Calu3 (cell line): ENCODE measurements around the gene CFAP20DC. TPM values are rescaled to one million over a fixed set of nuclear protein-coding genes. Genes with fewer than 3 reads are reported as not detected.

Experiments used
- BruUV-seq: library from RNA; stranded (reverse); fragments of 400-500 nt; replicated peaks from 2 replicates; lab custom pipeline; 2021; lab: Mats Ljungman, UMichigan
- CTCF ChIA-PET: fragments of 300-600 bp; sonication (Branson Sonifier 250); formaldehyde crosslinking; loops from one replicate; lab custom pipeline; 2022; ENCODE audit warnings: antibody characterized with exemption; lab: Charles Lee
- DNase-seq: peaks from one replicate; pipeline ENCODE4 v3.0.0; 2022
- H3K27ac Mint-ChIP-seq: one replicate; pipeline ENCODE4 v1.8.0; 2022; ENCODE audit warnings: mixed read lengths; ENCODE audit not compliant: unreplicated experiment
- H3K27me3 Mint-ChIP-seq: one replicate; pipeline ENCODE4 v1.8.0; 2022; ENCODE audit warnings: mixed read lengths; ENCODE audit not compliant: unreplicated experiment
- H3K36me3 Mint-ChIP-seq: one replicate; pipeline ENCODE4 v1.8.0; 2022; ENCODE audit warnings: mild to moderate bottlenecking, moderate library complexity, mixed read lengths; ENCODE audit not compliant: insufficient read depth, unreplicated experiment
- H3K4me1 Mint-ChIP-seq: one replicate; pipeline ENCODE4 v1.8.0; 2022; ENCODE audit warnings: mild to moderate bottlenecking, low read depth, mixed read lengths; ENCODE audit not compliant: unreplicated experiment
- H3K4me3 Mint-ChIP-seq: one replicate; pipeline ENCODE4 v1.8.0; 2022; ENCODE audit warnings: mild to moderate bottlenecking, low read depth, moderate library complexity, mixed read lengths; ENCODE audit not compliant: unreplicated experiment
- H3K9me3 Mint-ChIP-seq: one replicate; pipeline ENCODE4 v1.8.0; 2022; ENCODE audit warnings: low read depth, mixed read lengths; ENCODE audit not compliant: unreplicated experiment
- CTCF ChIP-seq: fragments of 200-600 bp; IDR thresholded peaks from one replicate; pipeline ENCODE4 v1.8.0; 2022; ENCODE audit warnings: antibody characterized with exemption; ENCODE audit not compliant: unreplicated experiment
- intact Hi-C: fragments of 100-400 bp; cut with micrococcal nuclease; formaldehyde crosslinking; loops from one replicate; pipeline ENCODE4 v1.10.0; 2022; ENCODE audit not compliant: unreplicated experiment
- total RNA-seq: library from RNA; stranded (reverse); gene quantifications from 2 replicates; pipeline ENCODE4 v1.2.3, GENCODE V29; 2022

CFAP20DC gene
- total RNA-seq, 1 experiment from 2014 or later: 5.8 TPM

DNA sequence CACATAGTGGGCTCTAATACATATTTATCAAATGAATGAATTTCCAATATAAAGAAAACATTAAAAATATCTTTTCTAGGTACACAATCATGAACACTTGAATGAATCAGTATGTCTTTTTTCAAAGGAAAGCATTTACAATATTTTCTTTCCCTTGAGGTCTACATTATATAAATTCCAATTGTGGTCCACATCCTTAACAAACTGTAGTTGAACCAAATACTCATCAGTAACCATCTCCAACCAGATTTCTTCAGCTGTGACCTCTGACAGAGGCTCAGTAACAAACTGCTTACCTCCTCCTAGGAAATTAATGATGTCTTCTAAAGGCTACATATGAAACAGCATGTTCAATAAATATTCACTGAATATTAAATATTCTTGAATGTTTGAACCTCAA is 58.8 kb downstream of the CFAP20DC start:
- no peak for TF ChIP-seq CTCF
- Mint-ChIP-seq H3K27ac (no peak overlapping the region), H3K36me3 (no peaks in the 10 kb centered on the region), H3K27me3 (no peaks in the 10 kb centered on the region), H3K9me3 (peaks cover 2% of the 10 kb centered on the region), H3K4me3 (no peak overlapping the region), H3K4me1 (peaks cover 10% of the 10 kb centered on the region)
- no peak for DNase-seq
- intact Hi-C loops: loop anchor here (10.0 kb wide), 5 partner anchors 166 to 864 kb away; no protein-coding TSS in a partner anchor
- no TSS peak for BruUV-seq
- CTCF ChIA-PET: no interaction called here

GRCh38 chr3:58989955-58990354 is 59.9 kb downstream of the CFAP20DC start:
- H3K27me3 Mint-ChIP-seq: no peaks in the 10 kb centered on the region
- H3K4me1 Mint-ChIP-seq: peaks cover 4% of the 10 kb centered on the region
- H3K9me3 Mint-ChIP-seq: peaks cover 4% of the 10 kb centered on the region
- TF ChIP-seq CTCF: no peak
- BruUV-seq: no TSS peak
- intact Hi-C loops: loop anchor here (10.0 kb wide), 5 partner anchors 165 to 865 kb away; no protein-coding TSS in a partner anchor
- DNase-seq: no peak
- H3K4me3 Mint-ChIP-seq: no peak overlapping the region
- CTCF ChIA-PET: no interaction called here
- H3K27ac Mint-ChIP-seq: no peak overlapping the region
- no peaks in the 10 kb centered on the region for H3K36me3 Mint-ChIP-seq

DNA sequence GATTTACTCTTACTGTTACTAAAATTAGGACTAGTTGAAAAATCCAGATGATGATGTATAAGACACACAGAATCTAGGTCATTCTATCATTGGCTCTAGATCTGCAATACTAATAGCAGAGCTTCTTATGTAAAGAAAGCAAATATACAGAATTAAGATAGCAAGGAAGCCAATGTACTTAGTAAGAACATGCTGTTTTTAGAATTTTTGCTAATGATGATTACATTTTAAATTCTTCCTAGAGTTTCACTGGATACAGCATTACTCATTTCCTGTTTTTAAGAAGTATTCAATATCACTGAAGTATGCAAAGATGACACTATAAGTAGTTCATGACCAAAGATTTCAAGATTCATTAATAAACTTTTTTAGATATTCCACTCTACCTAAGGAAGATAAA is 60.7 kb downstream of the CFAP20DC start:
- Mint-ChIP-seq H3K9me3 (peaks cover 4% of the 10 kb centered on the region), H3K27me3 (no peaks in the 10 kb centered on the region), H3K4me3 (no peak overlapping the region), H3K4me1 (no peaks in the 10 kb centered on the region), H3K36me3 (no peaks in the 10 kb centered on the region), H3K27ac (no peak overlapping the region)
- CTCF ChIA-PET: no interaction called here
- BruUV-seq: no TSS peak
- TF ChIP-seq CTCF: no peak
- intact Hi-C loops: no loop called here
- no peak for DNase-seq

- intact Hi-C loops: no loop called here
- H3K4me1 Mint-ChIP-seq: no peaks in the 10 kb centered on the region
- no peaks in the 10 kb centered on the region for H3K27me3 Mint-ChIP-seq
These were observed 61.8 kb downstream of the CFAP20DC start for GRCh38 chr3:58988041-58988440.

More at GRCh38 chr3:58988041-58988440, 61.8 kb downstream of the CFAP20DC start:
- TF ChIP-seq CTCF: no peak
- Mint-ChIP-seq H3K4me3 (no peak overlapping the region), H3K9me3 (peaks cover 4% of the 10 kb centered on the region), H3K36me3 (no peaks in the 10 kb centered on the region), H3K27ac (no peak overlapping the region)
- CTCF ChIA-PET: no interaction called here
- no peak for DNase-seq
- BruUV-seq: no TSS peak
